Measurements from ENCODE around the gene MUC5B.

Gene MUC5B

GRCh38 chr11:1220941-1221721 lies 1.7 kb upstream of the MUC5B start:
- DNase-seq (ENCODE audit: low read depth) = no peak

GRCh38 chr11:1221848-1222311 lies 986 bp upstream of the MUC5B start:
- no peak for DNase-seq (ENCODE audit: low read depth)

- DNase-seq (ENCODE audit: low read depth) = no peak
Observed at GRCh38 chr11:1223346-1224110, 662 bp downstream of the MUC5B start.

- DNase-seq (ENCODE audit: low read depth) = no peak
Observed at GRCh38 chr11:1224111-1224490, 1.2 kb downstream of the MUC5B start.

GRCh38 chr11:1224491-1225385 lies 1.9 kb downstream of the MUC5B start:
- DNase-seq (ENCODE audit: low read depth) = no peak

- DNase-seq (ENCODE audit: low read depth) = no peak
Observed at GRCh38 chr11:1225386-1226225, 2.7 kb downstream of the MUC5B start.

GRCh38 chr11:1226226-1226985 lies 3.5 kb downstream of the MUC5B start:
- no peak for DNase-seq (ENCODE audit: low read depth)

- DNase-seq (ENCODE audit: low read depth) = no peak
Observed at GRCh38 chr11:1226986-1227550, 4.2 kb downstream of the MUC5B start.

GRCh38 chr11:1227551-1228100 lies 4.8 kb downstream of the MUC5B start:
- DNase-seq (ENCODE audit: low read depth) = no peak

- no peak for DNase-seq (ENCODE audit: low read depth)
Observed at GRCh38 chr11:1228101-1228821, 5.4 kb downstream of the MUC5B start.

GRCh38 chr11:1228921-1229451 lies 6.1 kb downstream of the MUC5B start:
- no peak for DNase-seq (ENCODE audit: low read depth)

GRCh38 chr11:1229471-1230120 lies 6.7 kb downstream of the MUC5B start:
- no peak for DNase-seq (ENCODE audit: low read depth)

GRCh38 chr11:1230121-1230455 lies 7.2 kb downstream of the MUC5B start:
- no peak for DNase-seq (ENCODE audit: low read depth)

- DNase-seq (ENCODE audit: low read depth) = no peak
Observed at GRCh38 chr11:1230456-1231395, 7.9 kb downstream of the MUC5B start.

- no peak for DNase-seq (ENCODE audit: low read depth)
Observed at GRCh38 chr11:1231396-1232020, 8.6 kb downstream of the MUC5B start.

- no peak for DNase-seq (ENCODE audit: low read depth)
Observed at GRCh38 chr11:1232021-1232882, 9.4 kb downstream of the MUC5B start.

Measured in activated T-cell treated with anti-CD3 and anti-CD28 coated beads for 24 hours (primary cell).